Vagina (tissue), 2 donors: ENCODE results near the gene CBR1.

Source experiments
- POLR2A ChIP-seq, 2 donors: fragments of 450-650 bp; IDR thresholded peaks; one replicate each; pipeline ENCODE4 v1.6.1; 2017; ENCODE audit warnings: antibody characterized with exemption in 2 of 2, mild to moderate bottlenecking in 2 of 2, moderate library complexity in 2 of 2
- TF ChIP-seq, protein P1 (sequence below), 3 experiments: fragments of 450-650 bp in 2 of 3; fragments of 200-600 bp in 1 of 3; sonication (generic) in 1 of 3; IDR thresholded peaks; one replicate each; pipeline ENCODE4 v1.5.1; 2017 to 2019; ENCODE audit warnings: antibody characterized with exemption in 3 of 3, mild to moderate bottlenecking in 2 of 3, moderate library complexity in 2 of 3

DNA sequence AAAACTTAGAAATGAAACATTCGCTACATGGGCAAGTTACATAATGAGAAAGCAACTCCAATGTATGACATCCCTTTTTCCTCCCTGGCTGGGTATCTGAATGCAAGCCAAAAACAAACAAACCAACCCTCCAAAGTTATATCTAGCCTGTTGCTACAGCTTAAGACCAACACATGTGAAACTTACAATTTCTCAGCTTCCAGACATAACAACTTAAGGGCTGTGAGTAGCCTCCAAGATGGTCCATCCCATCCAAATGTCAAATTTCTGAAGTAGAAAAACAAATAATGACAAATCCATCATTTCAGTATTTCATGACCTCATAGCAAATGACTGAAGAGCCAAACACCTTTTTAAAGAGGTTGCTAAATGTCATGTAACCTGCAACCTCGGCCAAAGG lies 29.4 kb upstream of the CBR1 start:
- TF ChIP-seq POLR2A (IDR thresholded peaks at IDR 0.05) = no peak
- TF ChIP-seq, protein P1, sequence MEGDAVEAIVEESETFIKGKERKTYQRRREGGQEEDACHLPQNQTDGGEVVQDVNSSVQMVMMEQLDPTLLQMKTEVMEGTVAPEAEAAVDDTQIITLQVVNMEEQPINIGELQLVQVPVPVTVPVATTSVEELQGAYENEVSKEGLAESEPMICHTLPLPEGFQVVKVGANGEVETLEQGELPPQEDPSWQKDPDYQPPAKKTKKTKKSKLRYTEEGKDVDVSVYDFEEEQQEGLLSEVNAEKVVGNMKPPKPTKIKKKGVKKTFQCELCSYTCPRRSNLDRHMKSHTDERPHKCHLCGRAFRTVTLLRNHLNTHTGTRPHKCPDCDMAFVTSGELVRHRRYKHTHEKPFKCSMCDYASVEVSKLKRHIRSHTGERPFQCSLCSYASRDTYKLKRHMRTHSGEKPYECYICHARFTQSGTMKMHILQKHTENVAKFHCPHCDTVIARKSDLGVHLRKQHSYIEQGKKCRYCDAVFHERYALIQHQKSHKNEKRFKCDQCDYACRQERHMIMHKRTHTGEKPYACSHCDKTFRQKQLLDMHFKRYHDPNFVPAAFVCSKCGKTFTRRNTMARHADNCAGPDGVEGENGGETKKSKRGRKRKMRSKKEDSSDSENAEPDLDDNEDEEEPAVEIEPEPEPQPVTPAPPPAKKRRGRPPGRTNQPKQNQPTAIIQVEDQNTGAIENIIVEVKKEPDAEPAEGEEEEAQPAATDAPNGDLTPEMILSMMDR (IDR thresholded peaks at IDR 0.05) = no peak
